Stimulated activated CD4-positive, alpha-beta T cell treated with anti-CD3 and anti-CD28 coated beads, Interleukin-12 subunit alpha, Interleukin-12 subunit beta, amount 100 ng/mL, for 4 hours (primary cell): Measurements from ENCODE around the gene SOX8.
"Not testable (repeated sequence)": the region's sequence is repeated elsewhere in the genome, so short reads cannot be mapped to it uniquely, and the experiment has no call there.

Experiments used
- DNase-seq: peaks from one replicate; pipeline ENCODE4 v3.0.0-alpha.2; 2020

Gene SOX8

GRCh38 chr16:981695-982144 is at the start of gene SOX8:
Gene SOX8, plus strand, starts transcription at chr16:981770. Its CDS starts 153 bp downstream, at chr16:981923.
- no peak for DNase-seq

GRCh38 chr16:932831-933330 is 48.7 kb upstream of the SOX8 start:
- DNase-seq: no peak

- no peak for DNase-seq
Measured at GRCh38 chr16:933581-933980, 48.0 kb upstream of the SOX8 start.

- no peak for DNase-seq
Measured at GRCh38 chr16:934178-934577, 47.4 kb upstream of the SOX8 start.

DNA sequence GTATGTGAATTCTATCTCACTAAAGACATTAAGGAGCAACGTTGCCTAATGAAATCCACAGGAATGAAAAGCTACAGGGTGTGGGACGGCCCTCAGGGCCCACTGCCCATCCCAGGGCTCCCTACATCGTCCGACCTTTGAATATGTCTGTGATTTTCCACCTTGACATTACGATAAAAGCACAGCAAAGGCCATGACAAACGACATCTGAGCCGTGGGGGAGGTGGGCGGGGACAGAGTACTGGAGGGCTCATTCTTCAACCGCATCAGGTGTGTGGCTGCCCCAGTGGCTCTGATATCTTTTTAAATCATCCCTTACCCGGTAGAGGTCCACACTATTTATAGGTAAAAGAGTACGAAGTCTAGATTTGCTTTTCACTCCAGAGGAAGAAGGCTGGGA is 45.9 kb upstream of the SOX8 start:
- no peak for DNase-seq

DNA sequence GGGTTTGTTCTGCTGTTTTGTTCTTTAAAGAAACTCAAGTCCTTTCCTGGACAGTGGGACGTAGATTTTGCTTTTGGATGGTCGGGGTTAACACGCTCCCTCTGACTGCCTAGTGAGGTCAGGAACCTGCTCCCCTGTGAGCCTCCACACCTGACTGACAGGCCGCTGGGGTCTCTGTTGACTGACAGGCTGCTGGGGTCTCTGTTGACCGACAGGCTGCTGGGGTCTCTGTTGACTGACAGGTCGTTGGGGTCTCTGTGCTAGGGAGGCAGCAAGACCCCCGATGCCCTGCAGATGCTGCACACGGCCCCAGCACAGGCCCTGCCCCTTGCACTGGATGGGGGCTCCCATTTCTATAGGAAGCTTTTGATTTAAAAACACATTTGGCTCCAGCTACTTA is 44.3 kb upstream of the SOX8 start:
- no peak for DNase-seq

GRCh38 chr16:937723-938122 is 43.8 kb upstream of the SOX8 start:
- no peak for DNase-seq

- no peak for DNase-seq
Measured at GRCh38 chr16:938136-938535, 43.4 kb upstream of the SOX8 start.

DNA sequence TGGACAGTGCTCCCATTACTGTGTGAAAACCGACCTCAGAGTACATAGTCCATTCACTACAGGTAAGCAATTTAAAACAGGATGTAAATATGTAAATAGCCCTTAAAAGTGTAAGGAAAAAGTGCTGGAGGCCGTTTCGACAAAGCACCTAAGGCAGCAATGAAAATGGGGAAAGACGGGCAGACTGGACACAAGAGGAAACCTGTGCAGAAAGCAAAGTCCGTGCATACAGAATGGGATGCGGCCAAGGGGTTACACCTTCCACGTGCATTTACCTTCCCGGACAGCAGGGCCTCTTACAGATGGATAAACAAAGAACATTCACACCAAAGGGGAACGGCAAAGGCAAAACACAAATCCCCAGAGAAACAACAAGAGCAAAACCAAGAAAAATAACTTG is 42.8 kb upstream of the SOX8 start:
- no peak for DNase-seq

DNA sequence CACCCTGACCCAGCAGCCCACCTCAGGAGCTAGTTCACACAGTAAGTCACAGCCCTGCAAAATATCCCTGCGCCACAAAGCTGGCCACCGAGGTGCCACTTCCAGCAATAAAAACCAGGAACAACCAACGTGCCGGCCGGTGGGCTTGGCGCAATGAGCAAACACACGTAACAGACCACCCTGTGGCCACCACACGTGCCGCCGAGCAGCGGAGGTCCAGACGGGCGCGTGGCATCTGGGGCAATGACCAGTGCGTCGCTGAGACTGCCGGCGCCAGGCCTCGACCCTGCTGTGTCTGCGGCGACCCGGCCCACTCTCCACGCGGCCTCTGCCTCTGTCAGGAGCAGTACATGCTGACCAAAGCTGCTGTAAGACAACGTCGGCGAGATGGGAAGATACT is 42.3 kb upstream of the SOX8 start:
- DNase-seq: no peak

- no peak for DNase-seq
Measured at GRCh38 chr16:939941-940340, 41.6 kb upstream of the SOX8 start.

DNA sequence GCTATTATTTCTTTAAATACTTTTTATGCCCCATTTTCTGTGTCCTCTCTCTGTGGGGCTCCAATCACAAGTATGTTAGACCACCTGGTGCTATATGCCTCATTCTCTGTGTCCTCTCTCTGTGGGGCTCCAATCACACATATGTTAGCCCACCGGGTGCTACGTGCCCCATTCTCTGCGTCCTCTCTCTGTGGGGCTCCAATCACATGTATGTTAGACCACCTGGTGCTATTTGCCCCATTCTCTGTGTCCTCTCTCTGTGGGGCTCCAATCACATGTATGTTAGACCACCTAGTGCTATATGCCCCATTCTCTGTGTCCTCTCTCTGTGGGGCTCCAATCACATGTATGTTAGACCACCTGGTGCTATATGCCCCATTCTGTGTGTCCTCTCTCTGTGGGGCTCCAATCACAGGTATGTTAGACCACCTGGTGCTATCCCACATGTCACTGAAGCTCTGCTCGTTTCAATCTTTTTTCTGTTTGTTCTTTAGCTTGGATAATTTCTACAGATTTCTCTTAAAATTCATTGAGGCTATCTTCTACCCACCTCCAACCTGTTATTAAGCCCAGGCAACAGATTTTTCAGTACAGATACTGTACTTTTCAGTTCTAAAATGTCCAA is 39.0 kb upstream of the SOX8 start:
- DNase-seq: no peak

DNA sequence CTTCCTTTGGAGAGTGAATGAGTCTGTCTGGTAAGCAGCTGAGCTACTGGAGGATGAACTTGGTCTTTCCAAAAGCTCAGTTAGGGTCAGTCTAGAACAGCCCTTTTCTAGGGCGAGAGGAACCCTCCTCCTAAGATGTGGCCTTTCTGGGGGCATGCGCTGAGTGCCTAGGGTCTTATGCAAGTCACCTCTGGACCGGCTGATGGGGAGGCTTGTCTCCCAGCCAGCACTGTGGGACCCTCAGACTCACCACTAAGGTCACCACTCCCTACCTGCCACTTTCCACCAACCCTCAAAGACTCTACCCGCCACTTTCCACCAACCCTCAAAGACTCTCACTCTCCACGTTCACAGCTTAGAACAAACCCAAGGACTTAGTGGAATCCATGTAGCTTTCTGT is 37.6 kb upstream of the SOX8 start:
- DNase-seq: no peak

DNA sequence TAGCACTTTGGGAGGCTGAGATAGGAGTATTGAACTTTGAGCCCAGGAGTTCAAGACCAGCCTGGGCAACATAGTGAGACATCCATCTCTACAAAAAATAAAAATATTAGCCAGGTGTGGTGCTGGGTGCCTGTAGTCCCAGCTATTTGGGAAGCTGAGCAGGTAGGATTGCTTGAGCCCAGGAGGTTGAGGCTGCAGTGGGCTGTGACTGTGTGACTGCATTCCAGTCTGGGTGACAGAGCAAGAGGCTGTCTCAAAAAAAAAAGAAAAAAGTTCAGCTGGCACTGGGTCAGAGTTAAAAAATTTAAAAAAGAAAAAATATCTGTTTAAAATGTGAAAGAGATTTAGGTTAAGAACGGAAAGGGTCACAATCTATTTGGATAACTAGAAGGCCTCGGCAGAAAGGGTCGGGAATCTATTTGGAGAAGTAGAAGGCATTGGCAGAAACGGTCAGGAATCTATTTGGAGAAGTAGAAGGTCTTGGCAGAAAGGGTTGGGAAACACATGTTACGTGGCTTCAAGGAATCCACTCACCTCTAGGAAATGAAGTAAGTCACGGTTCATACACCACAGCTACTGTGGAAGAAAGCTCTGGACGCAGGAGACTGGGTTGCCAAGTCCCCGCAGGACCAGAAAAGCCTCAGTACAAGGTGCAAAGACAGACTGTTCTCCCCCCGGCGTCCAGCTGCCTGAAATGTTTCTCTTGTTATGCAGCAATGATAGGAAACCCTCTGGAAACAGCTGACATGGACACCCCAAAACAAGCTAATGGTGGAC is 36.1 kb upstream of the SOX8 start:
- no peak for DNase-seq

- no peak for DNase-seq
Measured at GRCh38 chr16:946048-946395, 35.5 kb upstream of the SOX8 start.

DNA sequence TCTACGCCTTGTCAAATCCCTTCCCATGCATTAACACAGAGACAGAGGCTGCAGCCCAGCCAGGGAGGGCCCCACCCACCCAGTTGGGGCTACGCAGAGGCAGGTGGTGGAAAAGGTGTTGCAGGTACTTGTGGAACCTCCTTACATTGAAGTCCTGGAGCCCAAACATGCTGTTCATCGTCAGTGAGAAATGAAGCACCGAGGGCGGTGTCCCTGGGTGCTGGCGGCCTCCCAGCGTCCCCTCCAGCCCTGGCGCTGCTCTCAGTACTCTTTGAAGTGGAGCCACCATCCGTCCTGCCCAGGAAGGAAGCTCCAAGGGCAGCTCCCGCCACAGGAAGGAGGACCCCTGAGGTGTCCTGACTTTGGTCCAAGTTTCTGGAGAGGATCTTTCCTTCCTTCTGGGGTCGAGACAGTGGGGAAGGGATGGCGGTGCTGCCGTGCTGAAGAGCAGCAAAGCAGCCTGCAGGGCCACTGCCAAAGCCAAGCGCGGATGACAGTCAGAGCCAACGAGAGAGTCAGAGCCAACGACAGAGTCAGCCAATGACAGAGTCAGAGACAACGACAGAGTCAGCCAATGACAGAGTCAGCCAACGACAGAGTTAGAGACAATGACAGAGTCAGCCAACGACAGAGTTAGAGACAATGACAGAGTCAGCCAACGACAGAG is 34.2 kb upstream of the SOX8 start:
- no peak for DNase-seq

DNA sequence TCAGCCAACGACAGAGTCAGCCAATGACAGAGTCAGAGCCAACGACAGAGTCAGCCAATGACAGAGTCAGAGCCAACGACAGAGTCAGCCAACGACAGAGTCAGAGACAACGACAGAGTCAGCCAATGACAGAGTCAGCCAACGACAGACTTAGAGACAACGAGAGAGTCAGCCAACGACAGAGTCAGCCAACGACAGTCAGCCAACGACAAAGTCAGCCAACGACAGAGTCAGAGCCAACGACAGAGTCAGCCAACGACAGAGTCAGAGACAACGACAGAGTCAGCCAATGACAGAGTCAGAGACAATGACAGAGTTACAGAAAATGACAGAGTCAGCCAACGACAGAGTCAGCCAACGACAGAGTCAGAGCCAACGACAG is 33.7 kb upstream of the SOX8 start:
- DNase-seq: not testable (repeated sequence)

- DNase-seq: not testable (repeated sequence)
Measured at GRCh38 chr16:948767-949166, 32.8 kb upstream of the SOX8 start.

- not testable (repeated sequence) for DNase-seq
Measured at GRCh38 chr16:950733-951573, 30.6 kb upstream of the SOX8 start.

- DNase-seq: no peak
Measured at GRCh38 chr16:951660-952301, 29.8 kb upstream of the SOX8 start.

- no peak for DNase-seq
Measured at GRCh38 chr16:952321-952720, 29.2 kb upstream of the SOX8 start.

GRCh38 chr16:953818-954217 is 27.8 kb upstream of the SOX8 start:
- DNase-seq: not testable (repeated sequence)

DNA sequence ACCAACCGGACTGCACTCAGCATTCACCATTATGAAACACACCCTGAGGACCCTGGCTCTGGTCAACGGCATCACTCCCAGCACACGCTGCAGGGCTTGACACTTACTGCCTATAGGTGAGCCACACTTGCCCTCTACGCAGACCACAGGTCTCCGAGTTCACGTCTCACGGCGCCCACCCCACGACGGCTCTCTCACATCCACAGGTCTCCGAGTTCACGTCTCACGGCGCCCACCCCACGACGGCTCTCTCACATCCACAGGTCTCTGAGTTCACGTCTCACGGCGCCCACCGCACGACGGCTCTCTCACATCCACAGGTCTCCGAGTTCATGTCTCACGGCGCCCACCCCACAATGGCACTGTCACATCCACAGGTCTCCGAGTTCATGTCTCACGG is 25.8 kb upstream of the SOX8 start:
- DNase-seq: not testable (repeated sequence)
